ENCODE results near the gene ZC3H6. TPM values are rescaled to one million over a fixed set of nuclear protein-coding genes. Genes with fewer than 3 reads are reported as not detected.

Gene ZC3H6
- 10 to 100 TPM; 18.5 to 18.7 TPM for total RNA-seq

GRCh38 chr2:112275311-112275886 lies at the start of gene ZC3H6:
Gene ZC3H6, plus strand, starts transcription at chr2:112275597. Its CDS starts 398 bp downstream, at chr2:112275995.
- Mint-ChIP-seq H3K27ac (peak within 1 kb of the TSS; percentile 97), H3K36me3 (ENCODE audit: low read depth) (peaks cover 1% of the 10 kb centered on the region), H3K27me3 (ENCODE audit: low read depth) (no peaks in the 10 kb centered on the region), H3K9me3 (no peaks in the 10 kb centered on the region), H3K4me3 (peak within 1 kb of the TSS; percentile 93), H3K4me1 (ENCODE audit: low read depth) (peaks cover 24% of the 10 kb centered on the region)
- peak; percentile 99 for DNase-seq
- intact Hi-C loops (cut with micrococcal nuclease) = loop anchor here (1.0 to 5.0 kb wide), 10 partner anchors 16 to 393 kb away; partner anchors contain the start of genes ANAPC1, CHCHD5, POLR1B and SLC20A1
- CTCF ChIA-PET = interaction anchor here (0.5 kb wide), 1 partner anchor 11 kb away, joined by 3 read pairs; no protein-coding TSS in a partner anchor

- Mint-ChIP-seq H3K27me3 (ENCODE audit: low read depth) (no peaks in the 10 kb centered on the region), H3K4me3 (no peak overlapping the region), H3K27ac (no peak overlapping the region), H3K36me3 (ENCODE audit: low read depth) (peaks cover 39% of the 10 kb centered on the region), H3K4me1 (ENCODE audit: low read depth) (no peaks in the 10 kb centered on the region), H3K9me3 (no peaks in the 10 kb centered on the region)
- DNase-seq = no peak
- intact Hi-C loops (cut with micrococcal nuclease) = no loop called here
- CTCF ChIA-PET = no interaction called here
Observed at GRCh38 chr2:112229348-112229747, 46.0 kb upstream of the ZC3H6 start.

- no peaks in the 10 kb centered on the region for H3K4me1 Mint-ChIP-seq (ENCODE audit: low read depth)
- H3K9me3 Mint-ChIP-seq = no peaks in the 10 kb centered on the region
- intact Hi-C loops (cut with micrococcal nuclease) = no loop called here
- no peak for DNase-seq
- H3K4me3 Mint-ChIP-seq = no peak overlapping the region
- CTCF ChIA-PET = no interaction called here
- no peak overlapping the region for H3K27ac Mint-ChIP-seq
- peaks cover 35% of the 10 kb centered on the region for H3K36me3 Mint-ChIP-seq (ENCODE audit: low read depth)
- H3K27me3 Mint-ChIP-seq (ENCODE audit: low read depth) = no peaks in the 10 kb centered on the region
Observed at GRCh38 chr2:112230371-112230770, 45.0 kb upstream of the ZC3H6 start.

- Mint-ChIP-seq H3K4me1 (ENCODE audit: low read depth) (peaks cover 27% of the 10 kb centered on the region), H3K27me3 (ENCODE audit: low read depth) (no peaks in the 10 kb centered on the region), H3K27ac (no peak overlapping the region), H3K9me3 (no peaks in the 10 kb centered on the region), H3K4me3 (no peak overlapping the region), H3K36me3 (ENCODE audit: low read depth) (peaks cover 27% of the 10 kb centered on the region)
- CTCF ChIA-PET = interaction anchor here (2.1 kb wide), 1 partner anchor 19 kb away, joined by 7 read pairs; no protein-coding TSS in a partner anchor
- intact Hi-C loops (cut with micrococcal nuclease) = no loop called here
- DNase-seq = no peak
Observed at GRCh38 chr2:112239862-112240261, 35.5 kb upstream of the ZC3H6 start.

GRCh38 chr2:112242384-112242783 lies 33.0 kb upstream of the ZC3H6 start:
- H3K27ac Mint-ChIP-seq = no peak overlapping the region
- H3K9me3 Mint-ChIP-seq = no peaks in the 10 kb centered on the region
- intact Hi-C loops (cut with micrococcal nuclease) = no loop called here
- H3K4me3 Mint-ChIP-seq = no peak overlapping the region
- CTCF ChIA-PET = interaction anchor here (2.1 kb wide), 1 partner anchor 121 kb away, joined by 15 read pairs; no protein-coding TSS in a partner anchor
- H3K27me3 Mint-ChIP-seq (ENCODE audit: low read depth) = no peaks in the 10 kb centered on the region
- H3K36me3 Mint-ChIP-seq (ENCODE audit: low read depth) = peaks cover 33% of the 10 kb centered on the region
- H3K4me1 Mint-ChIP-seq (ENCODE audit: low read depth) = peaks cover 33% of the 10 kb centered on the region
- no peak for DNase-seq

- intact Hi-C loops (cut with micrococcal nuclease) = no loop called here
- H3K27me3 Mint-ChIP-seq (ENCODE audit: low read depth) = no peaks in the 10 kb centered on the region
- CTCF ChIA-PET = interaction anchor here (2.1 kb wide), 1 partner anchor 122 kb away, joined by 15 read pairs; no protein-coding TSS in a partner anchor
- H3K4me3 Mint-ChIP-seq = no peak overlapping the region
- no peak overlapping the region for H3K27ac Mint-ChIP-seq
- no peak for DNase-seq
- peaks cover 38% of the 10 kb centered on the region for H3K36me3 Mint-ChIP-seq (ENCODE audit: low read depth)
- peaks cover 33% of the 10 kb centered on the region for H3K4me1 Mint-ChIP-seq (ENCODE audit: low read depth)
- H3K9me3 Mint-ChIP-seq = no peaks in the 10 kb centered on the region
Observed at GRCh38 chr2:112243233-112243632, 32.2 kb upstream of the ZC3H6 start.

- no peaks in the 10 kb centered on the region for H3K27me3 Mint-ChIP-seq (ENCODE audit: low read depth)
- H3K9me3 Mint-ChIP-seq = no peaks in the 10 kb centered on the region
- CTCF ChIA-PET = interaction anchor here (1.0 kb wide), 1 partner anchor 50 kb away, joined by 4 read pairs; no protein-coding TSS in a partner anchor
- no peak for DNase-seq
- peaks cover 38% of the 10 kb centered on the region for H3K36me3 Mint-ChIP-seq (ENCODE audit: low read depth)
- peak overlapping the region; percentile 12 for H3K27ac Mint-ChIP-seq
- intact Hi-C loops (cut with micrococcal nuclease) = loop anchor here (1.0 kb wide), 1 partner anchor 9 kb away; no protein-coding TSS in a partner anchor
- H3K4me3 Mint-ChIP-seq = no peak overlapping the region
- H3K4me1 Mint-ChIP-seq (ENCODE audit: low read depth) = peaks cover 32% of the 10 kb centered on the region
Observed at GRCh38 chr2:112244854-112245253, 30.5 kb upstream of the ZC3H6 start.

- H3K27me3 Mint-ChIP-seq (ENCODE audit: low read depth) = no peaks in the 10 kb centered on the region
- H3K27ac Mint-ChIP-seq = no peak overlapping the region
- DNase-seq = peak; percentile 15
- no peak overlapping the region for H3K4me3 Mint-ChIP-seq
- peaks cover 20% of the 10 kb centered on the region for H3K36me3 Mint-ChIP-seq (ENCODE audit: low read depth)
- H3K4me1 Mint-ChIP-seq (ENCODE audit: low read depth) = peaks cover 7% of the 10 kb centered on the region
- no peaks in the 10 kb centered on the region for H3K9me3 Mint-ChIP-seq
- CTCF ChIA-PET = interaction anchor here (1.0 to 1.4 kb wide), 5 partner anchors 8 to 130 kb away, joined by 3 to 6 read pairs (median 4); no protein-coding TSS in a partner anchor
- intact Hi-C loops (cut with micrococcal nuclease) = loop anchor here (1.0 to 10.0 kb wide), 2 partner anchors 63 to 366 kb away; partner anchors contain the start of gene ANAPC1
Observed at GRCh38 chr2:112251271-112251670, 24.1 kb upstream of the ZC3H6 start.

- Mint-ChIP-seq H3K9me3 (no peaks in the 10 kb centered on the region), H3K36me3 (ENCODE audit: low read depth) (peaks cover 8% of the 10 kb centered on the region), H3K27ac (peak overlapping the region; percentile 16), H3K4me1 (ENCODE audit: low read depth) (peaks cover 7% of the 10 kb centered on the region), H3K4me3 (peak overlapping the region; percentile 53), H3K27me3 (ENCODE audit: low read depth) (no peaks in the 10 kb centered on the region)
- intact Hi-C loops (cut with micrococcal nuclease) = loop anchor here (10.0 kb wide), 1 partner anchor 369 kb away; the partner anchor contains the start of gene ANAPC1
- no peak for DNase-seq
- CTCF ChIA-PET = interaction anchor here (0.8 to 1.4 kb wide), 2 partner anchors 51 to 132 kb away, joined by 3 to 6 read pairs; no protein-coding TSS in a partner anchor
Observed at GRCh38 chr2:112253261-112253815, 22.1 kb upstream of the ZC3H6 start.

- Mint-ChIP-seq H3K27ac (peak within 1 kb of the TSS; percentile 92), H3K36me3 (ENCODE audit: low read depth) (peaks cover 6% of the 10 kb centered on the region), H3K4me3 (peak within 1 kb of the TSS; percentile 83), H3K27me3 (ENCODE audit: low read depth) (no peaks in the 10 kb centered on the region), H3K9me3 (no peaks in the 10 kb centered on the region), H3K4me1 (ENCODE audit: low read depth) (peaks cover 10% of the 10 kb centered on the region)
- CTCF ChIA-PET = interaction anchor here (0.5 to 1.4 kb wide), 4 partner anchors 15 to 371 kb away, joined by 3 to 6 read pairs (median 4); no protein-coding TSS in a partner anchor
- peak; percentile 97 for DNase-seq
- intact Hi-C loops (cut with micrococcal nuclease) = loop anchor here (1.0 to 10.0 kb wide), 9 partner anchors 9 to 370 kb away; partner anchors contain the start of genes ANAPC1, FBLN7, POLR1B and TMEM87B
Observed at GRCh38 chr2:112254466-112255240, 20.7 kb upstream of the ZC3H6 start, which contains the start of gene ZC3H8. Gene ZC3H8, minus strand, starts transcription at chr2:112255042. Its CDS starts 61 bp downstream, at chr2:112254981.

GRCh38 chr2:112255875-112256274 lies 19.5 kb upstream of the ZC3H6 start:
- Mint-ChIP-seq H3K9me3 (no peaks in the 10 kb centered on the region), H3K36me3 (ENCODE audit: low read depth) (peaks cover 6% of the 10 kb centered on the region), H3K4me1 (ENCODE audit: low read depth) (peaks cover 13% of the 10 kb centered on the region), H3K27me3 (ENCODE audit: low read depth) (no peaks in the 10 kb centered on the region), H3K4me3 (peak overlapping the region; percentile 55), H3K27ac (no peak overlapping the region)
- intact Hi-C loops (cut with micrococcal nuclease) = loop anchor here (1.0 to 10.0 kb wide), 7 partner anchors 74 to 371 kb away; partner anchors contain the start of genes ANAPC1, FBLN7, POLR1B and TMEM87B
- DNase-seq = no peak
- CTCF ChIA-PET = interaction anchor here (1.2 to 1.6 kb wide), 2 partner anchors 134 to 328 kb away, joined by 3 to 5 read pairs; partner anchors contain the start of gene CHCHD5

Data from activated naive CD4-positive, alpha-beta T cell treated with anti-CD3 and anti-CD28 coated beads for 36 hours (primary cell).